HUES6 (cell line): ENCODE data around the gene ALKBH8.
"Not testable (repeated sequence)": the region's sequence is repeated elsewhere in the genome, so short reads cannot be mapped to it uniquely, and the experiment has no call there.

Source experiments
- H3K27ac ChIP-seq: 2 replicates; pipeline ENCODE4 v1.7.0; 2013; ENCODE audit warnings: low read depth, mild to moderate bottlenecking, low read length, inconsistent platforms
- H3K27me3 ChIP-seq: 2 replicates; pipeline ENCODE4 v1.6.1; 2013; ENCODE audit warnings: low read length; ENCODE audit not compliant: control insufficient read depth, insufficient read depth
- H3K36me3 ChIP-seq: 2 replicates; pipeline ENCODE4 v1.6.1; 2013; ENCODE audit warnings: low read length; ENCODE audit not compliant: control insufficient read depth, insufficient read depth
- H3K4me1 ChIP-seq: 2 replicates; pipeline ENCODE4 v1.6.1; 2013; ENCODE audit warnings: low read length; ENCODE audit not compliant: control insufficient read depth, insufficient read depth
- H3K4me3 ChIP-seq: 2 replicates; pipeline ENCODE4 v1.5.1; 2013; ENCODE audit warnings: low read depth, low read length
- H3K9ac ChIP-seq: one replicate; pipeline ENCODE4 v1.6.1; 2013; ENCODE audit warnings: mild to moderate bottlenecking, low read length
- H3K9me3 ChIP-seq: 2 replicates; pipeline ENCODE4 v1.6.1; 2013; ENCODE audit warnings: low read depth, low read length; ENCODE audit not compliant: control insufficient read depth, insufficient read depth

ALKBH8 gene

DNA sequence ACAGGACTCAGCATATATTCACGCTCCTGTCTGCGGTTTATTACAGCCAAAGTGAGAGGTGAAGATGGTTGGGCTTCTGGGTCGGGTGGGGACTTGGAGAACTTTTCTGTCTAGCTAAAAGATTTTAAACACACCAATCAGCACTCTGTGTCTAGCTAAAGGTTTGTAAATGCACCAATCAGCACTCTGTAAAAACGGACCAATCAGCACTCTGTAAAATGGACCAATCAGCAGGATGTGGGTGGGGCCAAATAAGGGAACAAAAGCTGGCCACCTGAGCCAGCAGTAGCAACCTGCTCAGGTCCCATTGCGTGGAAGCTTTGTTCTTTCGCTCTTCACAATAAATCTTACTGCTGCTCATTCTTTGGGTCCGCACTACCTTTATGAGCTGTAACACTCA, 68.2 kb downstream of the ALKBH8 start:
- not testable (repeated sequence) for H3K4me3 ChIP-seq, H3K27ac ChIP-seq, H3K4me1 ChIP-seq, H3K9ac ChIP-seq, H3K9me3 ChIP-seq, H3K27me3 ChIP-seq
- peaks cover 11% of the 10 kb centered on the region for H3K36me3 ChIP-seq

DNA sequence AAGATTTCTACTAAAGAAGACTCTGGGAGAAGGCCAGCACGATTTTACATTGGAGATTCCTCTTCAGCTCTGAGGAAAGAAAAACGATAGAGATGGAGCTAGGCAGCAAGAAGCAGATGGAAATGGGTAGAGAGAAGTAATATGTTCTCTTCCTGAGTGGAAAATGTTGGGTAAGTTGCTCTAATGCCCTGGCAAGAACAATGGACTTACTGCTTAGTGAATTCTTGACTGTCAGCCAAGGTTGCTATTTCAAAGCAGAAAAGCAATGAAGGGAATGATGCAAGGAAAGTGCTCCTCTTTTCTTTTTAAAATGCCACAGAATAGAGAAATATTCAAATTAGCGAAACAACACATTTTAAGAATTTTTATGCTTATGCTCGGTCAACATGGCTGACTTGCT, 69.5 kb downstream of the ALKBH8 start:
- Histone ChIP-seq H3K4me1 (no peaks in the 10 kb centered on the region), H3K9ac (no peak overlapping the region), H3K27me3 (no peaks in the 10 kb centered on the region), H3K4me3 (no peak overlapping the region), H3K9me3 (no peaks in the 10 kb centered on the region), H3K27ac (no peak overlapping the region), H3K36me3 (no peaks in the 10 kb centered on the region)

DNA sequence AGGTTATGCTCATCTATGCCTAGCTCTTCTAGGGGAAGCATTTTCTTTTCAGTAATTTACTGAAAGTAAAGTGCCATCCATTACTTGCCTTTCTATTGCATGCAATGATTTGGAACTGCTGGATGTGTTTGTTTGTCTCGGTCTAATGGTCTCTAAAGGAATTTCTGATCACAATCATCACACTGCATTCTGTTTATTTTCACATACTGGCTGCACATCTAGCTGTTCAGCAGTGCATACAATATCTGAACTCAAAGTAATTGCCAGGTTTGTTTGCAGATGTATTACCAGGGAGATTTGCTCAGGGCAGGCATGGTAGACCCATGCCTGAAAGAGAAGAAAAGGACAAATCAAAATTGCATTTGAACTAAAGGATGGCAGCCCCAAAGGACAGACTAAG, 71.5 kb downstream of the ALKBH8 start:
- H3K9ac ChIP-seq = no peak overlapping the region
- no peak overlapping the region for H3K27ac ChIP-seq
- no peaks in the 10 kb centered on the region for H3K9me3 ChIP-seq
- no peaks in the 10 kb centered on the region for H3K27me3 ChIP-seq
- H3K4me1 ChIP-seq = no peaks in the 10 kb centered on the region
- H3K36me3 ChIP-seq = no peaks in the 10 kb centered on the region
- H3K4me3 ChIP-seq = no peak overlapping the region

DNA sequence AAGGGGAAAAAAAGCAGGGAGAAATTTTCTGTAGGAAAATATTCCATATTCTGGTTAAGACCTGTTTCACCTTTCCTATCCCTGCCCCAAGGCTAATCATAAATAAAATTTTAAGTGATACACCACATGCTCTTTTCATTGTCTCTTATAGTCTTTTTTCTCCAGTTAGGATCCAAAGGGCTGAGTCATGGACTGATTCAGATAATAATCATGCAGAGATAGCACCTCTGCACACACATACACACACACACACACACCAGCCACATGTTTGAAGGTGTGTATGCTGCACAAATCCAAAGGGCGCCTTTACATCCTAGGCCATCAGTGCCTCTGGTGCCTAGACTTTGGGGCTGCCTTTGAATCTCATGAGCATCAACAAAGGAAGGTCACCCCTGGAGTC, 72.4 kb downstream of the ALKBH8 start:
- no peak overlapping the region for H3K27ac ChIP-seq

DNA sequence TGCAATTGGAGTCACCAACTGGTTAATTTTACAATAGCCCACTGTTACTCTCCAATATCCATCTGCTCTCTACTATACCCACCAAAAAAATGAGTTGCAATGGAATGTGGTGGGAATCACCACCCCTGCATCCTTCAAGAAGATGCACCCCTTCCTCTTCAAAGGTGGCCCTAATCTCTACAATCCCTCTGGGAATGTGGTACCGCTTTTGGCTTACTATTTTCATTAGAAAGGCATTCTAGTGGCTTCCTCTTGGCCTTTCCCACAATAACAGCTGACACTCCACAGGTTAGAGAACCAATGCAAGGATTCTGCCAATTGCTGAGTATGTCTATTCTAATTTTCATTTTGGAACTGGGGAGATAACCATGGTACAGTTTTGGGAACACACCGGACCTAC, 74.7 kb downstream of the ALKBH8 start:
- H3K4me3 ChIP-seq = no peak overlapping the region
- H3K4me1 ChIP-seq = no peaks in the 10 kb centered on the region
- no peak overlapping the region for H3K27ac ChIP-seq
- H3K36me3 ChIP-seq = no peaks in the 10 kb centered on the region
- H3K9me3 ChIP-seq = 0 out of 2 replicates have a peak, but pooled peaks cover 2% of the 10 kb centered on the region
- no peak overlapping the region for H3K9ac ChIP-seq
- H3K27me3 ChIP-seq = no peaks in the 10 kb centered on the region

More for the DNA sequence above, 72.4 kb downstream of the ALKBH8 start:
- no peaks in the 10 kb centered on the region for H3K4me1 ChIP-seq
- no peaks in the 10 kb centered on the region for H3K27me3 ChIP-seq
- 0 out of 2 replicates have a peak, but pooled peaks cover 2% of the 10 kb centered on the region for H3K9me3 ChIP-seq
- H3K4me3 ChIP-seq = no peak overlapping the region
- H3K36me3 ChIP-seq = no peaks in the 10 kb centered on the region
- no peak overlapping the region for H3K9ac ChIP-seq

DNA sequence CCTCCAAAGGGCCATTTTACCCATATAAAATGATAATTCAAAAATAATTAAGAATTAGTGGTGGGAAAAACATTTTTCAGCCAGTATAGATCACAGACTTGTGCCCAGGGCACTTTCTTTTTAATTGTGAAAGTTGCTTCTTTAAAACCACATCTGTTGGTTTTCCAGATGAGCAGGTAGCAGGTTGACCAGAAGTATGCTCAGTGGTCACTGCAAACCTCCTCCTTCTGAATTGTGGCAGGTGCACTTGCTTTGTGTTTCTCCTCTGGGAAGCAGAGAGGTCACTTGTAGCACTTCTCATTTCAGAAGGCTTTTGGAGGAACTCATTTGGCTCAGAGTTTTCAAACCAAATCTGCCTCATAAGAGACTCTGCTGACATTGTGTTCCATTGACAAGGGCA, 83.3 kb downstream of the ALKBH8 start:
- Histone ChIP-seq H3K36me3 (no peaks in the 10 kb centered on the region), H3K27me3 (no peaks in the 10 kb centered on the region), H3K9ac (no peak overlapping the region), H3K9me3 (no peaks in the 10 kb centered on the region), H3K4me1 (no peaks in the 10 kb centered on the region), H3K4me3 (no peak overlapping the region), H3K27ac (no peak overlapping the region)

DNA sequence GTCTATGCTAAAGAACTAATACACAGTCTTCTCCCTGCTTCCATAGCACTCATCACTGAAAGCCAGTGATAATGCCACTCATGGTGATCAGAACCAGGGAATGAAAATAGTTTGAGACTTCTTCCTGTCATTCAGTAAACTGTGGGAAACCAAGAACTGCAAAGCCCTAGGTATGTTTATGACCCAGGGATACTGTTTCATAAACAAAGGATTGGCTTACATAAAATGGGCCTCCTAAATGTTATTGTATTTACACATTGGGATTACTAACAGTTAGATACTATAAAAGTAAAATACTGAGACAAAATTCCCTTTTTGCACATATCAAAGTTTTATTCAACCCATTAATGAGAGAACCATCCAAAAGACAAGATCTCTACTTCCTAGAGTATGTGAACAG, 86.6 kb downstream of the ALKBH8 start:
- no peak overlapping the region for H3K4me3 ChIP-seq
- no peaks in the 10 kb centered on the region for H3K9me3 ChIP-seq
- H3K36me3 ChIP-seq = no peaks in the 10 kb centered on the region
- H3K4me1 ChIP-seq = no peaks in the 10 kb centered on the region
- no peaks in the 10 kb centered on the region for H3K27me3 ChIP-seq
- H3K27ac ChIP-seq = no peak overlapping the region
- no peak overlapping the region for H3K9ac ChIP-seq

DNA sequence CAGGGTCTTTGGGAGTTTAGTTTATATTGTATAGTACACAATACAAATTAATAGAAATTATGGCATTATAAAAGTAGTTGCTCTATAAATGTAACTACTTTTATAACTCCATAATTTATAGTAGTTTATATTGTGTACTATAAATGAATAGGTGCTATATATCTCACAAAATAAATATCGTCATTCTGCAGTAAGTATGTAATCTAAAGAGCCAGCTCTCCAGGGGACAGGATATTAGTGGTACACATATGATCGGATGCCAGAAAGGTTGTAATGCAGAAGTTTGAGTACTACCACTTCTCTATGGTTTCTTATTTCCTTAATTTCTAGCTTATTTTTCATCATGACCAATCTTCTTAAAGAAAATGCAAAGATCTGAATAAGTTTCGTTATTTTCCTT, 87.7 kb downstream of the ALKBH8 start:
- Histone ChIP-seq H3K27me3 (no peaks in the 10 kb centered on the region), H3K9me3 (no peaks in the 10 kb centered on the region), H3K27ac (no peak overlapping the region), H3K4me3 (no peak overlapping the region), H3K36me3 (no peaks in the 10 kb centered on the region), H3K4me1 (no peaks in the 10 kb centered on the region), H3K9ac (no peak overlapping the region)

DNA sequence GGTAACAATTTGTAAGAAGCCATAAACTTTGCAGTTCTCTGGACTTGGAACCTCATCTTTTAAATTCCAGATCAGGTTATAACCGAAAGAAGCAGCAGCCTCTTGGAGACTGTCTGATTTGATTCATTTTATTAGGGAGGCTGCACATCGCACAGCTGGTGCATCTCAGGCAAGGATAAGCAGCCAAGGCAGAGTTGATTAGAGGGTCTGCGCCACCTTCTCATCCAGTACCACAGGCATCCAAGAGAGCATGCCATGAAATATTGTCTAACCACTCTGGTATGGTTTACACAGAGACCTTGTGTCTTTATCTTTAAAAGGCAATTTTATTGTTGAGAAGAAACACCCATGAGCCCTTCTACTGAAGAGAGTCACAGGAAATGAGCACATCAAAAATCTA, 91.7 kb downstream of the ALKBH8 start:
- Histone ChIP-seq H3K27me3 (no peaks in the 10 kb centered on the region), H3K36me3 (no peaks in the 10 kb centered on the region), H3K4me1 (no peaks in the 10 kb centered on the region), H3K4me3 (no peak overlapping the region), H3K9me3 (no peaks in the 10 kb centered on the region), H3K9ac (no peak overlapping the region), H3K27ac (no peak overlapping the region)

DNA sequence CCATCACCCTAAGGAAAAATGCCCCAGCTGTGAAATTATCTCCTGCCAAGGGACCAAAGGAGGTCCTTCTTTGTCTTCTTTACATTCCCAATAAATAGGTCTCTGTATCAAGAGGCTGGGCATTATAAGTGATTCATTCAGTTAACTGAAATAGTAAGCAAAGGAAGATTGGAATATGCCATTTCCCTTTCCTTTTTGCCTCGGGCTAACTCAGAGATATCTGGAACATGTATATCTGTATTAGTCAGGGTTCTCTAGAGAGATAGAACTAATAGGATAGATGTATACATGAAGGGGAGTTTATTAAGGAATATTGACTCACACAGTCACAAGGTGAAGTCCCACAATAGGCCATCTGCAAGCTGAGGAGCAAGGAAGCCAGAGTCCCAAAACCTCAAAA, 92.6 kb downstream of the ALKBH8 start:
- no peak overlapping the region for H3K27ac ChIP-seq
- no peaks in the 10 kb centered on the region for H3K27me3 ChIP-seq

DNA sequence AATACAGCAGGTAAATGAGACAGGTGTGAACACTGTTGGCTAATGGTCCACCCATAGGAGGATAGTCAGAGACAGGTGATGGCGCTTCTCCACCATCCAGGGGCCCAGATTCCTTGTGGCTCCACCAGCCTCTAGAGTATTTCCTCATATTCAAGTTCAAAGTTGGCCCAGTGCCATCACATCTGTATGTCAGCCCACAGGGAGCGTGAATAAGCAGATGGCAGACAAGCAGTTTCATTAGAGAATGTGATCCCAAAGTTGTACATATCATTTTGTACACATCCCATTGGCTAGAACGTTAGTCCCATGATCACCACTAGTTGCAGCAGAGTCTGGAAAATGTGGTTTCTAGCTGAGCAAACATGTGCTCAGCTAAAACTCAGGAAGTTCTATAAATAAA, 96.9 kb downstream of the ALKBH8 start:
- no peak overlapping the region for H3K27ac ChIP-seq
- H3K27me3 ChIP-seq = no peaks in the 10 kb centered on the region; the same call in 1 of the 2 replicates
- H3K9me3 ChIP-seq = no peaks in the 10 kb centered on the region
- H3K4me3 ChIP-seq = no peak overlapping the region
- no peaks in the 10 kb centered on the region for H3K4me1 ChIP-seq
- no peaks in the 10 kb centered on the region for H3K36me3 ChIP-seq
- H3K9ac ChIP-seq = no peak overlapping the region

More for the DNA sequence above, 92.6 kb downstream of the ALKBH8 start:
- H3K4me1 ChIP-seq = no peaks in the 10 kb centered on the region
- H3K9me3 ChIP-seq = no peaks in the 10 kb centered on the region
- no peaks in the 10 kb centered on the region for H3K36me3 ChIP-seq
- no peak overlapping the region for H3K4me3 ChIP-seq
- H3K9ac ChIP-seq = no peak overlapping the region

DNA sequence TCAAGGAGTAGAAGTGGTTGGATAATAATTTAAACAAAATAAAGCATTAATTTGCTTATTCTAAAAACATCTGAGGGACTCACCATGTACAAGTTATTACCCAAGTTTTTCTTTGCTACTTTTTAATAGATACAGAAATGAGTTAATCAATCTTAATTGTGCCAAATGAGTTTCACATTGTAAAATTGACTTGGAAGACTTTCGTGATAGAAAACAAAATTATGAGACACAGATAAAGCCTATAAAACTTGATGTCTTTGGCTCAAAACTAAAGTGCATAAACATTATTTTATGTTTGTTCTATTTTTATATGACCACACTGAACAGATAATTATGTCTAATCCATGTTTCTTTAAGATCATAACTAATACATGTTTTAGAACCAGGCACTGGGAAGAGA, 97.8 kb downstream of the ALKBH8 start:
- Histone ChIP-seq H3K27ac (no peak overlapping the region), H3K4me3 (no peak overlapping the region), H3K9ac (no peak overlapping the region), H3K36me3 (no peaks in the 10 kb centered on the region), H3K4me1 (no peaks in the 10 kb centered on the region), H3K27me3 (no peaks in the 10 kb centered on the region; the same call in 1 of the 2 replicates), H3K9me3 (no peaks in the 10 kb centered on the region)
